SIG-M5 treated with dmso at 0.1 percent for 504 hours (cell line): ENCODE data around the gene CDH3.
A peak's percentile ranks its signal among the peaks of the same experiment; 100 is the strongest.

Experiments
- DNase-seq: peaks from one replicate; lab custom pipeline; 2025; ENCODE audit not compliant: unreplicated experiment; lab: John Stamatoyannopoulos, UW

The CDH3 gene

GRCh38 chr16:68644715-68645493 lies at the start of gene CDH3:
TSS of gene CDH3 (plus strand) at chr16:68645310. CDS start at chr16:68645380, 70 bp downstream.
- DNase-seq, result no peak

GRCh38 chr16:68596266-68596665 lies 48.8 kb upstream of the CDH3 start:
- no peak for DNase-seq

- no peak for DNase-seq
Measured at GRCh38 chr16:68599586-68599985, 45.5 kb upstream of the CDH3 start.

- DNase-seq, result no peak
Measured at GRCh38 chr16:68605746-68606145, 39.4 kb upstream of the CDH3 start.

- peak; percentile 4 for DNase-seq
Measured at GRCh38 chr16:68607443-68607842, 37.7 kb upstream of the CDH3 start.

- DNase-seq, result no peak
Measured at GRCh38 chr16:68608330-68608729, 36.8 kb upstream of the CDH3 start.

GRCh38 chr16:68612996-68613395 lies 32.1 kb upstream of the CDH3 start:
- DNase-seq, result no peak

- no peak for DNase-seq
Measured at GRCh38 chr16:68617734-68618133, 27.4 kb upstream of the CDH3 start.

- no peak for DNase-seq
Measured at GRCh38 chr16:68626557-68626956, 18.6 kb upstream of the CDH3 start.

- DNase-seq, result no peak
Measured at GRCh38 chr16:68627951-68628425, 17.1 kb upstream of the CDH3 start.

GRCh38 chr16:68629351-68629910 lies 15.7 kb upstream of the CDH3 start:
- no peak for DNase-seq

- no peak for DNase-seq
Measured at GRCh38 chr16:68636064-68636560, 9.0 kb upstream of the CDH3 start.

GRCh38 chr16:68636818-68637217 lies 8.3 kb upstream of the CDH3 start:
- no peak for DNase-seq

- DNase-seq, result no peak
Measured at GRCh38 chr16:68640972-68641371, 4.1 kb upstream of the CDH3 start.

GRCh38 chr16:68642047-68642435 lies 3.1 kb upstream of the CDH3 start:
- no peak for DNase-seq

- no peak for DNase-seq
Measured at GRCh38 chr16:68642436-68643101, 2.5 kb upstream of the CDH3 start.

GRCh38 chr16:68643227-68643626 lies 1.9 kb upstream of the CDH3 start:
- DNase-seq, result no peak

GRCh38 chr16:68643847-68644246 lies 1.3 kb upstream of the CDH3 start:
- no peak for DNase-seq

GRCh38 chr16:68644296-68644695 lies 814 bp upstream of the CDH3 start:
- DNase-seq, result no peak

- DNase-seq, result no peak
Measured at GRCh38 chr16:68645494-68646388, 631 bp downstream of the CDH3 start.
